ENCODE measurements around the gene SGPP1.

SGPP1 gene, protein sequence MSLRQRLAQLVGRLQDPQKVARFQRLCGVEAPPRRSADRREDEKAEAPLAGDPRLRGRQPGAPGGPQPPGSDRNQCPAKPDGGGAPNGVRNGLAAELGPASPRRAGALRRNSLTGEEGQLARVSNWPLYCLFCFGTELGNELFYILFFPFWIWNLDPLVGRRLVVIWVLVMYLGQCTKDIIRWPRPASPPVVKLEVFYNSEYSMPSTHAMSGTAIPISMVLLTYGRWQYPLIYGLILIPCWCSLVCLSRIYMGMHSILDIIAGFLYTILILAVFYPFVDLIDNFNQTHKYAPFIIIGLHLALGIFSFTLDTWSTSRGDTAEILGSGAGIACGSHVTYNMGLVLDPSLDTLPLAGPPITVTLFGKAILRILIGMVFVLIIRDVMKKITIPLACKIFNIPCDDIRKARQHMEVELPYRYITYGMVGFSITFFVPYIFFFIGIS

GRCh38 chr14:63727736-63728728 is at the start of gene SGPP1:
SGPP1 (minus strand) TSS chr14:63728065; CDS start chr14:63727944, 121 bp downstream.
- H3K4me3 ChIP-seq (ENCODE audit: low read depth, low read length) = peak within 1 kb of the TSS; percentile 16
- DNase-seq (ENCODE audit: low read depth) = peak; percentile 38
- TF ChIP-seq, protein P1, sequence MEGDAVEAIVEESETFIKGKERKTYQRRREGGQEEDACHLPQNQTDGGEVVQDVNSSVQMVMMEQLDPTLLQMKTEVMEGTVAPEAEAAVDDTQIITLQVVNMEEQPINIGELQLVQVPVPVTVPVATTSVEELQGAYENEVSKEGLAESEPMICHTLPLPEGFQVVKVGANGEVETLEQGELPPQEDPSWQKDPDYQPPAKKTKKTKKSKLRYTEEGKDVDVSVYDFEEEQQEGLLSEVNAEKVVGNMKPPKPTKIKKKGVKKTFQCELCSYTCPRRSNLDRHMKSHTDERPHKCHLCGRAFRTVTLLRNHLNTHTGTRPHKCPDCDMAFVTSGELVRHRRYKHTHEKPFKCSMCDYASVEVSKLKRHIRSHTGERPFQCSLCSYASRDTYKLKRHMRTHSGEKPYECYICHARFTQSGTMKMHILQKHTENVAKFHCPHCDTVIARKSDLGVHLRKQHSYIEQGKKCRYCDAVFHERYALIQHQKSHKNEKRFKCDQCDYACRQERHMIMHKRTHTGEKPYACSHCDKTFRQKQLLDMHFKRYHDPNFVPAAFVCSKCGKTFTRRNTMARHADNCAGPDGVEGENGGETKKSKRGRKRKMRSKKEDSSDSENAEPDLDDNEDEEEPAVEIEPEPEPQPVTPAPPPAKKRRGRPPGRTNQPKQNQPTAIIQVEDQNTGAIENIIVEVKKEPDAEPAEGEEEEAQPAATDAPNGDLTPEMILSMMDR (IDR thresholded peaks at IDR 0.05; ENCODE audit: low read depth, low read length) = no peak
- TF ChIP-seq, protein P2, sequence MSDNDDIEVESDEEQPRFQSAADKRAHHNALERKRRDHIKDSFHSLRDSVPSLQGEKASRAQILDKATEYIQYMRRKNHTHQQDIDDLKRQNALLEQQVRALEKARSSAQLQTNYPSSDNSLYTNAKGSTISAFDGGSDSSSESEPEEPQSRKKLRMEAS (IDR thresholded peaks at IDR 0.05; ENCODE audit: low read depth, low read length) = no peak
- TF ChIP-seq MYC (IDR thresholded peaks at IDR 0.05; ENCODE audit: low read depth, low read length) (no peak), POLR2A (IDR thresholded peaks at IDR 0.05; ENCODE audit: extremely low read depth, insufficient read length) (no peak)

GRCh38 chr14:63777024-63777423 is 49.2 kb upstream of the SGPP1 start:
- DNase-seq (ENCODE audit: low read depth) = no peak
- no peak overlapping the region for H3K4me3 ChIP-seq (ENCODE audit: low read depth, low read length)
- TF ChIP-seq, protein P1 (IDR thresholded peaks at IDR 0.05; ENCODE audit: low read depth, low read length) = no peak
- TF ChIP-seq, protein P2 (IDR thresholded peaks at IDR 0.05; ENCODE audit: low read depth, low read length) = no peak
- TF ChIP-seq MYC (IDR thresholded peaks at IDR 0.05; ENCODE audit: low read depth, low read length) = no peak
- TF ChIP-seq POLR2A (IDR thresholded peaks at IDR 0.05; ENCODE audit: extremely low read depth, insufficient read length) = no peak

DNA sequence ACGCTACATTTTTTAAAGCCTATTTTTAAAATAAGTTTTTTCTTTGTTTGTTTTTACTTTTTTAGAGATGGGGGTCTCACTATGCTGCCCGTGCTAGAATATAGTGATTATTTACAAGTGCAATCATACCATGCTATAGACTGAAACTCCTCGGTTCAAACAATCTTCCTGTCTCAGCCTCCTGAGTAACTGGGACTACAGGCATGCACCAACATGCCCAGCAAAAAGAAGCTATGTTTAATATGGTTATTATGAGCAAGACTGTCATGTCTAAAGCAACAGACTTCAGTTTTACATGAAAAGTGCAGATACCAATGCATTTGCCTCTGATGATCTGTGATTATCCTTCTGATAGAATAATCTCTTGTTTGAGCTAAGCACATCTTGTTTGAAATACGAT is 45.6 kb upstream of the SGPP1 start:
- TF ChIP-seq, protein P2 (IDR thresholded peaks at IDR 0.05; ENCODE audit: low read depth, low read length) = no peak
- no peak for TF ChIP-seq POLR2A (IDR thresholded peaks at IDR 0.05; ENCODE audit: extremely low read depth, insufficient read length)
- TF ChIP-seq, protein P1 (IDR thresholded peaks at IDR 0.05; ENCODE audit: low read depth, low read length) = no peak
- TF ChIP-seq MYC (IDR thresholded peaks at IDR 0.05; ENCODE audit: low read depth, low read length) = no peak

GRCh38 chr14:63770187-63770807 is 42.4 kb upstream of the SGPP1 start:
- peak; percentile 40 for DNase-seq (ENCODE audit: low read depth)
- H3K4me3 ChIP-seq (ENCODE audit: low read depth, low read length) = no peak overlapping the region
- TF ChIP-seq, protein P1 (IDR thresholded peaks at IDR 0.05; ENCODE audit: low read depth, low read length) = peak; percentile 44
- no peak for TF ChIP-seq POLR2A (IDR thresholded peaks at IDR 0.05; ENCODE audit: extremely low read depth, insufficient read length)
- TF ChIP-seq, protein P2 (IDR thresholded peaks at IDR 0.05; ENCODE audit: low read depth, low read length) = no peak

More for the DNA sequence above, 45.6 kb upstream of the SGPP1 start:
- H3K4me3 ChIP-seq (ENCODE audit: low read depth, low read length) = no peak overlapping the region
- DNase-seq (ENCODE audit: low read depth) = no peak

DNA sequence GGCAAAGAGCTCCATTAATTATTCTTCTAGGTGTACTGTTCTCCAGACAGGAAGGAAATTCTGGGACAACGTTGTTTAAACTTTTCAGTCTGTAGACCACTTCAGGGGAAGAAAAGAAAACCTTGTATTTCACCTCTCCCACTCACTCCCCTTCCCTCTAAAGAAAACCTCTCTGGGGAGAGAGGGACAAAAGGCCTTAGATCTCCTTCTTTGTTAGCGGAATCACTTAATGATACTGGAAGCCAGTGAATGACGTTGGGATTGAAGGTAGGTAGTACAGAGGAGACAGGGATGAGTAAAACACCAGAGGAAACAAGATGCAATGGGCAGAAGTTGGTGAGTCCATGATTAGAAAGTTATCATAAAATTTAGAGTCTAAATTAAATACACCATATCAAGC is 38.7 kb upstream of the SGPP1 start:
- H3K4me3 ChIP-seq (ENCODE audit: low read depth, low read length) = no peak overlapping the region
- TF ChIP-seq, protein P2 (IDR thresholded peaks at IDR 0.05; ENCODE audit: low read depth, low read length) = no peak
- TF ChIP-seq, protein P1 (IDR thresholded peaks at IDR 0.05; ENCODE audit: low read depth, low read length) = no peak
- TF ChIP-seq POLR2A (IDR thresholded peaks at IDR 0.05; ENCODE audit: extremely low read depth, insufficient read length) = no peak
- no peak for TF ChIP-seq MYC (IDR thresholded peaks at IDR 0.05; ENCODE audit: low read depth, low read length)
- DNase-seq (ENCODE audit: low read depth) = no peak
